Bronchial smooth muscle cell (primary cell): ENCODE measurements around the gene GIMAP2. TPM values are rescaled to one million over a fixed set of nuclear protein-coding genes. Genes with fewer than 3 reads are reported as not detected.

Experiments used
- total RNA-seq: library from RNA; depleted of rRNA; stranded (reverse); fragments of >200 nt; gene quantifications from 2 replicates; pipeline ENCODE4 v1.2.1, GENCODE V29; 2014

Gene GIMAP2
- under 0.01 and 0.17 TPM in 2 replicates for total RNA-seq

GRCh38 chr7:150685219-150686029, at the start of gene GIMAP2:
GIMAP2 (plus strand) TSS chr7:150685706; CDS start chr7:150687060, 1,354 bp downstream.

DNA sequence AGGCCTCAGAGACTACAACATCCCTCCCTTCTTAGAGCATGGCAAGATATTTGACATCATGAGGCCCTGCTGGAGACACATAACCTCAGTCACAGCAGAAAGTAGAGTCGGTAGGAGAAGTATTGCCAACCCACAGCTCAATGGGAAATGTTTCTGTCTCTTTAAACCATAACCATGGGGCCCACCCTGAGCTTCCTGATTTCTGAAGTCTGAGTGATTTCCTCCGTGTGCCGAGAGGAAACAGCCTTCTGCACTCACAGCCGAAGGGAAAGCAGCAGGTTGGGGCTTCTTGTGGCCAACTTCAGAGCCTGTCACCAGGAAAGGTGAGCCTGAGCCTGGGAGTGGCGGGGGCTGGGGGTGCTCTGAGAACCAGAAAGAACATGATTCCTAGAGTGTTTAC, 30.9 kb downstream of the GIMAP2 start, which contains the start of gene GIMAP1:
Gene GIMAP1 (plus strand): TSS at position 246 of the 400 bp plus-strand sequence. CDS start 2,435 bp downstream, outside the sequence.

DNA sequence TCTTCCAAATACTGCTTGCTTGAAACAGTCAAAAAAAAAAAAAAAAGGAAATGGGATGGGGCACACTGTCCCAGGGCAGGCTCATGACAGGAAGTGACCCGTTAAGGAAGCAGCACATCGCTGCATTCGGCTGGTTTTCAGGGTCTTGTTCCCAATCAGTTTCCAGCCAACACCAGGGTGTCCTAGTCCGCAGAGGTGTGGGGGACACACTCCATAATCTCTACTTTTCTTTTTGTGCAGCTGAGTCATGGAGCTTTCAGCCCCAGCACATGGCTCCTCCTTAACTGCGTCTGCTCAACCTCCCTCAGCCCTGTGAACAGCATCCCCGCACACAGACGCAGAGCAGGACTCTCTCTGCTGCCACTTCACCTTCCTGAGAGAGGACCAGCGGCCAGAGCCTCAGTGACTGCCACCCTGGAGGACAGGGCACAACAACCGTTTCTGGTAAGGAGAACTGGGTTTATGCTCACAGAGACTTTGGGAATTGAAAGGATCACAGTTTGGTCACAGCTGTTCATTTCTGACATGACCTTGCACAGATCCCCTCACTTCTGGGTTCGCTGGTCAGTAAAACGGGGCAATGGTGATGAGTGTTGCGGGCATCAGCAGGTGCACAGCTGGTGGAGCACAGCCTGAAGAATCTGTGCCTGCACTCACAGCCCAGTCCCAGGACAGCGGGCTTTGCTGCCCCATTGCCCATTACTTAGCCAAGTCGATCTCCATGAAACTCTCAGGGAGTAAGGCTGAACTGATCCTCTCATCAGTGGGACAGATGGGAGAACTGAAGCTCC, 52.0 kb downstream of the GIMAP2 start, which contains the start of gene GIMAP5:
Gene GIMAP5 (plus strand): TSS at position 154 of the 791 bp plus-strand sequence. CDS start 3,467 bp downstream, outside the sequence.

Other genes with a start within 250 kb of the GIMAP2 start
- gene GIMAP8, start 235.1 kb upstream of the GIMAP2 start, total RNA-seq, result under 0.01 TPM in 1 of 2 replicates, not detected in the other
- not detected in 2 replicates for gene GIMAP7, start 170.8 kb upstream of the GIMAP2 start, total RNA-seq
- 0.09 TPM in 1 of 2 replicates, not detected in the other for gene GIMAP4, start 118.3 kb upstream of the GIMAP2 start, total RNA-seq
- gene GIMAP6, start 53.3 kb upstream of the GIMAP2 start, total RNA-seq, result not detected in 2 replicates
- 0.09 TPM in 1 of 2 replicates, not detected in the other for gene GIMAP1, start 30.9 kb downstream of the GIMAP2 start, total RNA-seq
- not detected in 2 replicates for gene GIMAP5, start 51.7 kb downstream of the GIMAP2 start, total RNA-seq
- 0.09 TPM in 1 of 2 replicates, not detected in the other for gene TMEM176B, start 114.7 kb downstream of the GIMAP2 start, total RNA-seq
- not detected in 2 replicates for gene TMEM176A, start 115.1 kb downstream of the GIMAP2 start, total RNA-seq
- not detected in 2 replicates for gene AOC1, start 166.8 kb downstream of the GIMAP2 start, total RNA-seq